Small intestine (tissue), 7 donors: ENCODE data around the gene STK10. TPM values are rescaled to one million over a fixed set of nuclear protein-coding genes. Genes with fewer than 3 reads are reported as not detected.
A peak's percentile ranks its signal among the peaks of the same experiment; 100 is the strongest.

ENCODE experiments used
- DNase-seq, 2 donors: peaks; one replicate each; pipeline versions ENCODE4 v3.0.0 to v3.0.0-alpha.2; 2013
- FAIRE-seq: peaks from 2 replicates; lab custom pipeline; 2012; peaks lifted over from hg19 to GRCh38; lab: Jason Lieb, UNC
- H3K27ac ChIP-seq, 3 donors: one replicate each; pipeline ENCODE4 v1.5.1; 2013; ENCODE audit warnings: low read length in 2 of 3, mild to moderate bottlenecking in 2 of 3, control low read depth in 1 of 3, inconsistent platforms in 1 of 3, low read depth in 1 of 3, moderate library complexity in 1 of 3
- H3K27me3 ChIP-seq, 3 donors: one replicate each; pipeline ENCODE4 v1.6.1; 2013; ENCODE audit warnings: low read length in 3 of 3, inconsistent platforms in 1 of 3; ENCODE audit not compliant: control insufficient read depth in 3 of 3, insufficient read depth in 3 of 3
- H3K36me3 ChIP-seq, 3 donors: one replicate each; pipeline ENCODE4 v1.6.1; 2013; ENCODE audit warnings: low read length in 3 of 3, inconsistent platforms in 1 of 3, low read depth in 1 of 3, mild to moderate bottlenecking in 1 of 3, moderate library complexity in 1 of 3; ENCODE audit not compliant: control insufficient read depth in 3 of 3, insufficient read depth in 2 of 3
- H3K4me1 ChIP-seq, 3 donors: one replicate each; pipeline ENCODE4 v1.6.1; 2013; ENCODE audit warnings: low read length in 2 of 3, inconsistent platforms in 1 of 3, low read depth in 1 of 3, mild to moderate bottlenecking in 1 of 3, moderate library complexity in 1 of 3; ENCODE audit not compliant: control insufficient read depth in 3 of 3, insufficient read depth in 2 of 3
- H3K4me3 ChIP-seq, 3 donors: one replicate each; pipeline ENCODE4 v1.5.1; 2013; ENCODE audit warnings: low read length in 3 of 3, control low read depth in 1 of 3, inconsistent platforms in 1 of 3, low read depth in 1 of 3, mild to moderate bottlenecking in 1 of 3, moderate library complexity in 1 of 3
- H3K9me3 ChIP-seq, 2 donors: one replicate each; pipeline ENCODE4 v1.6.1; 2013; ENCODE audit warnings: low read depth in 1 of 2, low read length in 1 of 2; ENCODE audit not compliant: control insufficient read depth in 2 of 2, insufficient read depth in 1 of 2
- WGBS, 3 donors: extraction: QIAGEN DNeasy Blood & Tissue Kit; methylation state at CpG; one replicate each; pipeline ENCODE4 v1.1.7; 2013; 5-methylcytosine and 5-hydroxymethylcytosine counted together
- polyA plus RNA-seq, 4 donors: library from polyadenylated mRNA; stranded (reverse) in 3 of 4; unstranded in 1 of 4; fragments of 200-250 nt in 3 of 4; fragments of 120-200 nt in 1 of 4; gene quantifications; one replicate each; pipeline versions ENCODE4 v1.2.1 to v1.2.3, GENCODE V29; 2013
- donor health status: healthy with polysubstance abuse.
- donor health status: control.
- donor health status: control.
- donor health status: Bipolar disorder and iron deficiency.
- donor health status: healthy.

The STK10 gene
- polyA plus RNA-seq, 4 donors, result 7.4 to 10.5 (median 9.1) TPM

DNA sequence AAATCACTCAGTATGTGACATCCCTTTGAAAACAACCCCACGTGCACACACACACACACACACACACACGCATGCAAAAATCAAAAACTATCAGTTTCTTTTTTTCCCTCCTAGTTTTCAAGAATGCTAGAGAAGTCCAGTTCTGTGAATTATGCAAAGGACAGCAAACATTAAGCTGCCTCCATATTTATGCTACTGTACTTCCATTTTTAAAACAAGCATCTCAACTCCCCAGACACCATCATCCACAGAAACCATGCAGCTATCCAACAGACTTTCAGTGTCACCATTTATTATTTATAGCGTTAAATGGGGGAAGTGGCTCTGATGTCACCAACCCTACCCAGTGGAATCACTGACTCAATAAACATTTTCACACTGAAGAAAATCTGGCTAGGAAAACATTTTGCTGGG lies 183.2 kb downstream of the STK10 start:
- peaks cover 9 to 13% (median 11%) of the 10 kb centered on the region in 3 donors for H3K4me1 ChIP-seq
- FAIRE-seq (no peak), DNase-seq (peak in 1 of 2 donors; percentile 20)
- peak overlapping the region in 2 of 3 donors; percentile 76 to 89 for H3K4me3 ChIP-seq
- no peaks in the 10 kb centered on the region for H3K9me3 ChIP-seq
- peak overlapping the region in 2 of 3 donors; percentile 95 to 99 for H3K27ac ChIP-seq
- 18 to 23% (median 19%) methylated on average over 3 of the region's 3 CpGs for WGBS, 3 donors
- H3K27me3 ChIP-seq, result no peaks in the 10 kb centered on the region
- no peaks in the 10 kb centered on the region for H3K36me3 ChIP-seq

DNA sequence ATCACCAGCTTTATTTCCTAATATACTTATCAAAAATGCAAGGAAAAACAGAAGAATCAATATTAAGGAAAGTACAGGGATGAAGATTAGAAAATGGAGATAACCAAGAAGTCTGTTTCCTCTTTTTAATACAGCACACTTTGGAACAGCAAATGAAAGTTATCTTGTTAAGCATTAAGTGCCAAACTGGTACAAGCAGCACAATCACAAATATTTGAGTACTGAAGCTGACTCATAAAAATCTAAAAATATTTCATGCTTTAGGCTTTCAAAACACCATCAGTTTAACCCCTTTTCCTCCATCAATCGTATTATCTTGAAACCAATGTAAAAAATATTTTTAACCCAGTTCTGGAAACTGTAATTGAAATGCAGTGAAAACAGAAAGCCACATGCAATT lies 184.3 kb downstream of the STK10 start:
- FAIRE-seq (no peak), DNase-seq (no peak)
- 42 to 65% (median 42%) methylated on average over 1 of the region's 1 CpG for WGBS, 3 donors
- Histone ChIP-seq H3K4me3 (no peak overlapping the region), H3K36me3 (no peaks in the 10 kb centered on the region), H3K4me1 (peaks cover 9 to 15% (median 11%) of the 10 kb centered on the region in 3 donors), H3K9me3 (no peaks in the 10 kb centered on the region), H3K27ac (no peak overlapping the region), H3K27me3 (no peaks in the 10 kb centered on the region)

DNA sequence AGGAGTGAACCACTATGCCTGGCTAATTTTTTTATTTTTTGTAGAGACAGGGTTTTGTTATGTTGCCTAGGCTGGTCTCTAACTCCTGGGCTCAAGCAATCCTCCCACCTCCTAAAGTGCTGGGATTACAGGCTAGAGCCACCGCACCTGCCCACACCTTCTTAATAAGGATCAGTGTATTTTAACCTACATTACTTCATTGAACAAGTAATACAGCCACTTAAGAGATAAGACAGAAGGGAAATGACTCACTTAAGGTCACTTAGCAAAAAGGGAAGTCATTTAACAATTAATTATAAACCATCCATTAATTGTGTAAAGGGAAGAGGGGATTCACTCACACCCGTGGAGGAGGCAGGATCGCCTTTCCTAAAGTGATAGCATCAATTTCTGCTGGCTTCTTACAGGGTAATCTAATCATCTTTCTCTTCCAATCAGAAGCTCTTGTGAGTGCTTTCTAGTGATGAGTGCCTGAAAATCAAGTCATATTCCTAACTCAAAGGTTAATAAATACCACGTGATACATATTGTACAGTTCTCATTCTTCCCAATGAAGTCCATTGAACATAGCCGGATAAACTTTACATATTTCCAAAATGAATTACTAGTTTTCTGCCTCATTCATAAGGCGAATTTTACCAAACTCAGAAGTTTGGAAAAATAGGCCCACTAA lies 185.0 kb downstream of the STK10 start:
- peaks cover 8 to 15% (median 11%) of the 10 kb centered on the region in 3 donors for H3K4me1 ChIP-seq
- 53 to 63% (median 54%) methylated on average over 6 of the region's 6 CpGs for WGBS, 3 donors
- peak overlapping the region in 1 of 3 donors; percentile 29 for H3K27ac ChIP-seq
- H3K27me3 ChIP-seq, result no peaks in the 10 kb centered on the region
- no peaks in the 10 kb centered on the region for H3K36me3 ChIP-seq
- H3K4me3 ChIP-seq, result no peak overlapping the region
- DNase-seq (peak in 1 of 2 donors; percentile 58), FAIRE-seq (no peak)
- no peaks in the 10 kb centered on the region for H3K9me3 ChIP-seq

DNA sequence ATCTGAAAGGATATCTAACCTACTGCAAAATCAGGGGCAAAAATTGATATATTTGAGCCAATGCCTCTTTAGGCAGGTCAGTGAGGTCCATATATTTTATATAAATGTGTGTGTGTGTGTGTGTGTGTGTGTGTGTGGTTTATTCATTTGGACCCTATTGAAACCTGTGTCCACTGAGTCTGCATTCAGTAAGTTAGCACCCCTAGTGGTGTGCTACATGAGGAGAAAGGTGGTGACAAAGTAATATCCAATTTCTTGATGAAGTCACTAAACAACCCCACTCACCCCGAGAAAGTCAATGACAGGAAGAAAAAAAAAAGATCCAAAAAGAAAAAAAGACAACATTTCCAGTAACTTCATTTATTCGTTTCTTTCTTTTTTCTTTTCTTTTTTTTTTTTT lies 185.7 kb downstream of the STK10 start:
- no peaks in the 10 kb centered on the region for H3K36me3 ChIP-seq
- no peaks in the 10 kb centered on the region for H3K9me3 ChIP-seq
- peaks cover 3 to 9% (median 7%) of the 10 kb centered on the region in 3 donors for H3K4me1 ChIP-seq
- H3K4me3 ChIP-seq, result no peak overlapping the region
- 24 to 39% (median 28%) methylated on average over 2 of the region's 2 CpGs for WGBS, 3 donors
- no peaks in the 10 kb centered on the region for H3K27me3 ChIP-seq
- FAIRE-seq, result no peak
- DNase-seq, result peak in 1 of 2 donors; percentile 29
- peak overlapping the region in 1 of 3 donors; percentile 29 for H3K27ac ChIP-seq

DNA sequence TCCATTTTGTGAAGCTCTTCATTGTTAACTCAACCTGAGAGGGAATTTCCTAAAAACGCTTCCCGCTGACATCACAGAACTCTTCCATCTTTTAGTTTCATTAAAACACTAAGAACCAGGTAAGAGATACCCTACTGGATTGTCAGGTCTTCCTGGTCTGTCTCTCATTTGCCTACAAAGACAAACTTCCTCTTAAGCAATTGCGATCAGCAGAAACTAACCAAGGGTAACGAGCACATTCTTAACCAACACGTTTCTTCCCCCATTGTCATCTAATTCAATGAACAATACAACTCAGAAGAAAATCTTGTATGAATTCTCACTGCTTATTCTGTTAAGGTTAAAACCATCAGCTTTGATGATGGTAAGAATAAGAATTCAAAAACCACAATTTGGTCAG lies 188.1 kb downstream of the STK10 start:
- Histone ChIP-seq H3K9me3 (no peaks in the 10 kb centered on the region), H3K27ac (no peak overlapping the region), H3K27me3 (no peaks in the 10 kb centered on the region), H3K4me3 (no peak overlapping the region), H3K4me1 (peaks cover 3 to 11% (median 9%) of the 10 kb centered on the region in 3 donors), H3K36me3 (peaks cover 0 to 3% (median 0%) of the 10 kb centered on the region in 3 donors)
- WGBS, 3 donors, result 76 to 85% (median 79%) methylated on average over 5 of the region's 5 CpGs
- FAIRE-seq, result no peak
- no peak for DNase-seq

DNA sequence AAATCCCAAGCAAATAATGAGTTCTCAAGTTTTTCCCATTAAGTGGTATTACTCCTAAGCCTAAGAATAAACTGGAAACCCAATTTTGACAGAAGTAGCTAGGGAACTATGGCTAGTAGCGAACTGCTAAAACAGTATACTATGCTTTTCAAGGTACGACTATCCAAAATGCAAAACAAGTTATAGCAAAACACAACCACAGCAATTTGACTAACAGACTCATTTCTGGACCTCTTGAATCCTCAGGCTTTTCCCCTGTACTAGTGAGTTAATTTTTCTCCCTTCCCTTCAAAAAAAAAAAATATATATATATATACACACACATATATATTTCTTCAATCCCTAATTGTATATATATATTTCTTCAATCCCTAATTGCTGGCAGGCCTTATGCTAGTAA lies 188.9 kb downstream of the STK10 start:
- Histone ChIP-seq H3K9me3 (no peaks in the 10 kb centered on the region), H3K4me1 (peaks cover 0 to 11% (median 9%) of the 10 kb centered on the region in 3 donors), H3K36me3 (peaks cover 0 to 3% (median 0%) of the 10 kb centered on the region in 3 donors), H3K27me3 (no peaks in the 10 kb centered on the region), H3K27ac (no peak overlapping the region), H3K4me3 (peak overlapping the region in 1 of 3 donors; percentile 14)
- no peak for FAIRE-seq
- DNase-seq, result no peak
- 93 to 95% (median 95%) methylated on average over 2 of the region's 2 CpGs for whole genome bisulfite sequencing, 3 donors

DNA sequence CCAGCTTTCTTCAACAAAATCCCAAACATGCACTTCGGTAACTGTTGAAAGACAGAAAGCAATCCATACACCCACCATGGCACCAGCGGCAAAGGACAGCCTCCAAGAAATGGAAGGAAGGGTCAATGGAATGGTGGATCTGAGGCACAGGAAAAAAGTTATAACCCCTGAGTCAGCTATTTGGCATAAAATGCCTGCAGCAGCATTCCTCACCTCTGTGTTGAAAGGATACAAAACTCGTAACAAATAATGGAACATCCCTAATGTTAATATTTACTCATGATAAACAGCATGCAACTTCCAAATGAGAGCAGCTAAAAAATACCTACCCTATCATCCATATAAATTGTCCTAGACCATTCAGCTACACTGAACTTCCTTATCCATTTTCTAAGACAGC lies 191.0 kb downstream of the STK10 start:
- WGBS, 3 donors, result 82 to 84% (median 84%) methylated on average over 3 of the region's 3 CpGs
- Histone ChIP-seq H3K36me3 (peaks cover 0 to 6% (median 0%) of the 10 kb centered on the region in 3 donors), H3K27ac (no peak overlapping the region), H3K4me1 (peaks cover 0 to 8% (median 6%) of the 10 kb centered on the region in 3 donors), H3K9me3 (no peaks in the 10 kb centered on the region), H3K27me3 (no peaks in the 10 kb centered on the region), H3K4me3 (no peak overlapping the region)
- no peak for FAIRE-seq
- no peak for DNase-seq

DNA sequence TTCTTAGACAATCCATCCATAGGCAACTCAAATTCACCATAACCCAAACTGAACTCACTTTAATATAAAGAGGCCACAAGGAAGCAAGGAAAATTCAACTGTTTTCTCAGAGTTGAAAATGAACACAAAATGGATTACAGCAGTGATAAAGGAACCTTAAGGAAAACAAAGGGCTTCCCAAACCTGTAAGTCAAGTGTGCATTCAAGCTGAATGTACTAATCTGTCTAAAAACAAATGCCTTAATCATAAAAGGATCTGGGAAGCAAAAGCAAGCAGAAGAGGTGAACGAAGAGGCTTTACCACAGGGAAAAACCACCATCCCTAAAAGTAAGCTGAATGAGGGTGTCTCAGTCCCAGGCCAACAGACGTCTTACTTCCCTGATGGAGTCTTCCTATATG lies 195.2 kb downstream of the STK10 start:
- peaks cover 0 to 6% (median 0%) of the 10 kb centered on the region in 3 donors for H3K36me3 ChIP-seq
- 87 to 93% (median 91%) methylated on average over 2 of the region's 2 CpGs for WGBS, 3 donors
- H3K4me3 ChIP-seq, result no peak overlapping the region
- H3K4me1 ChIP-seq, result peaks cover 0 to 4% (median 0%) of the 10 kb centered on the region in 3 donors
- FAIRE-seq (no peak), DNase-seq (no peak)
- H3K9me3 ChIP-seq, result no peaks in the 10 kb centered on the region
- H3K27me3 ChIP-seq, result no peaks in the 10 kb centered on the region
- H3K27ac ChIP-seq, result no peak overlapping the region
